GM20431 (cell line): ENCODE results near the gene LRRN1.
"Not testable (repeated sequence)": the region's sequence is repeated elsewhere in the genome, so short reads cannot be mapped to it uniquely, and the experiment has no call there.

Source experiments
- in situ Hi-C: fragments of 300-500 bp; cut with MseI, MboI; formaldehyde crosslinking; loops from one replicate; pipeline ENCODE4 v1.15.0; 2020; ENCODE audit warnings: low sequenced_read_pairs; ENCODE audit not compliant: unreplicated experiment

The LRRN1 gene

GRCh38 chr3:3887311-3887710 is 88.1 kb downstream of the LRRN1 start:
- in situ Hi-C loops: not testable (repeated sequence)

DNA sequence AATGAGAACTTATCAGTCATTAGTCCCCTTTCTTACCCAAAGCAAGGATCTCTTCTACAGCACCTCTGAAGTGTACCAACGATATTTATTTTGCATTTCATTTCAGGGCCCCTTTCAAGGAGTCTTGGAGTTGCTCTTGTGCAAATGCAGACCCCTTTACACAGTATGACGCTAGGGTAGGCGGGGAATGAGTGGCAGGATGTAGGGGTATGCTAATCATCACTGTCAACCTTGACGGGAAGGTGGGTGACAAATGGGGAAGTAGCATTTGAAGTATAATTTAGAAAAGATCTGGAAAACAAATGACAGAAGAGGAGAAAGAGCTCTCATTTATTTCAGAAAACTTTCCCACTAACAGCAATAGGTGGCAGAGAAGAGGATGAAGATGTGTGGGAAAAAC is 94.4 kb downstream of the LRRN1 start:
- in situ Hi-C loops: no loop called here
